Natural killer cell (primary cell): Measurements from ENCODE around the gene DOLPP1. TPM values are rescaled to one million over a fixed set of nuclear protein-coding genes. Genes with fewer than 3 reads are reported as not detected.

ENCODE experiments used
- ATAC-seq, 3 donors: fragments of 150-1000 bp in 2 of 3; fragments of 200-7000 bp in 1 of 3; cut with Tn5 transposase; 1 replicate in 1 of 3; 2 replicates in 2 of 3; pipeline ENCODE4 v1.10.0; 2021; ENCODE audit warnings: mild to moderate bottlenecking in 2 of 3, moderate library complexity in 2 of 3
- DNase-seq, 2 donors: peaks; one replicate each; pipeline versions ENCODE4 v3.0.0 to v3.0.0-alpha.2; 2013 to 2021; ENCODE audit warnings: mixed read lengths in 1 of 2
- H3K27ac ChIP-seq: one replicate; pipeline ENCODE4 v1.5.1; 2013; ENCODE audit warnings: mild to moderate bottlenecking, low read length
- H3K27me3 ChIP-seq: one replicate; pipeline ENCODE4 v1.6.1; 2013; ENCODE audit warnings: low read length; ENCODE audit not compliant: control insufficient read depth, insufficient read depth
- H3K36me3 ChIP-seq: one replicate; pipeline ENCODE4 v1.6.1; 2013; ENCODE audit warnings: low read length; ENCODE audit not compliant: control insufficient read depth, insufficient read depth
- H3K4me1 ChIP-seq: one replicate; pipeline ENCODE4 v1.6.1; 2013; ENCODE audit warnings: low read length; ENCODE audit not compliant: control insufficient read depth, insufficient read depth
- H3K4me3 ChIP-seq: one replicate; pipeline ENCODE4 v1.5.1; 2013; ENCODE audit warnings: low read length
- H3K9me3 ChIP-seq: one replicate; pipeline ENCODE4 v1.6.1; 2013; ENCODE audit warnings: low read length; ENCODE audit not compliant: control insufficient read depth, insufficient read depth
- H3K27ac Mint-ChIP-seq, 2 donors: one replicate each; pipeline ENCODE4 v1.8.0; 2022; ENCODE audit warnings: mild to moderate bottlenecking in 2 of 2, mixed read lengths in 2 of 2, moderate library complexity in 1 of 2
- H3K27me3 Mint-ChIP-seq, 2 donors: one replicate each; pipeline ENCODE4 v1.8.0; 2022; ENCODE audit warnings: low read depth in 2 of 2, mixed read lengths in 2 of 2
- H3K36me3 Mint-ChIP-seq: one replicate; pipeline ENCODE4 v1.8.0; 2022; ENCODE audit warnings: mixed read lengths
- H3K4me1 Mint-ChIP-seq, 2 donors: one replicate each; pipeline ENCODE4 v1.8.0; 2022; ENCODE audit warnings: mixed read lengths in 2 of 2
- H3K4me3 Mint-ChIP-seq: one replicate; pipeline ENCODE4 v1.8.0; 2022; ENCODE audit warnings: mild to moderate bottlenecking, moderate library complexity, mixed read lengths
- H3K9me3 Mint-ChIP-seq, 2 donors: one replicate each; pipeline ENCODE4 v1.8.0; 2022; ENCODE audit warnings: mixed read lengths in 2 of 2
- WGBS: methylation state at CpG from one replicate; pipeline ENCODE4 v1.1.7; 2013; ENCODE audit warnings: missing lambda C conversion rate; ENCODE audit not compliant: insufficient coverage; 5-methylcytosine and 5-hydroxymethylcytosine counted together
- intact Hi-C: fragments of 100-400 bp; cut with micrococcal nuclease; formaldehyde crosslinking; loops from one replicate; pipeline ENCODE4 v1.14.2; 2022
- total RNA-seq, 4 donors: library from RNA; stranded (reverse); fragments of 120-200 nt in 1 of 4; gene quantifications; one replicate each; pipeline versions ENCODE4 v1.2.3 to v1.2.4, GENCODE V29; 2013 to 2022
- TF ChIP-seq, protein P1 (sequence below): fragments of 200-600 bp; IDR thresholded peaks from one replicate; pipeline ENCODE4 v1.8.0; 2022; ENCODE audit warnings: antibody characterized with exemption

The DOLPP1 gene
- total RNA-seq, 3 donors from 2014 or later (not counting 1 experiment from before 2014, with no cell fraction given): 7.5 to 11.6 (median 7.8) TPM

- H3K36me3 Mint-ChIP-seq: no peaks in the 10 kb centered on the region
- no peak overlapping the region for H3K4me3 ChIP-seq
- DNase-seq: no peak
- no peaks in the 10 kb centered on the region for H3K9me3 Mint-ChIP-seq
- 94% methylated on average over 16 of the region's 16 CpGs for WGBS
- TF ChIP-seq, protein P1, sequence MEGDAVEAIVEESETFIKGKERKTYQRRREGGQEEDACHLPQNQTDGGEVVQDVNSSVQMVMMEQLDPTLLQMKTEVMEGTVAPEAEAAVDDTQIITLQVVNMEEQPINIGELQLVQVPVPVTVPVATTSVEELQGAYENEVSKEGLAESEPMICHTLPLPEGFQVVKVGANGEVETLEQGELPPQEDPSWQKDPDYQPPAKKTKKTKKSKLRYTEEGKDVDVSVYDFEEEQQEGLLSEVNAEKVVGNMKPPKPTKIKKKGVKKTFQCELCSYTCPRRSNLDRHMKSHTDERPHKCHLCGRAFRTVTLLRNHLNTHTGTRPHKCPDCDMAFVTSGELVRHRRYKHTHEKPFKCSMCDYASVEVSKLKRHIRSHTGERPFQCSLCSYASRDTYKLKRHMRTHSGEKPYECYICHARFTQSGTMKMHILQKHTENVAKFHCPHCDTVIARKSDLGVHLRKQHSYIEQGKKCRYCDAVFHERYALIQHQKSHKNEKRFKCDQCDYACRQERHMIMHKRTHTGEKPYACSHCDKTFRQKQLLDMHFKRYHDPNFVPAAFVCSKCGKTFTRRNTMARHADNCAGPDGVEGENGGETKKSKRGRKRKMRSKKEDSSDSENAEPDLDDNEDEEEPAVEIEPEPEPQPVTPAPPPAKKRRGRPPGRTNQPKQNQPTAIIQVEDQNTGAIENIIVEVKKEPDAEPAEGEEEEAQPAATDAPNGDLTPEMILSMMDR: no peak
- intact Hi-C loops: no loop called here
- H3K4me3 Mint-ChIP-seq: no peak overlapping the region
- no peaks in the 10 kb centered on the region for H3K27me3 ChIP-seq
- no peak overlapping the region for H3K27ac ChIP-seq
- no peaks in the 10 kb centered on the region for H3K27me3 Mint-ChIP-seq
- H3K27ac Mint-ChIP-seq: no peak overlapping the region
- peaks cover 5 to 8% of the 10 kb centered on the region in 2 donors for H3K4me1 Mint-ChIP-seq
- no peaks in the 10 kb centered on the region for H3K36me3 ChIP-seq
- H3K4me1 ChIP-seq: peaks cover 18% of the 10 kb centered on the region
- no peaks in the 10 kb centered on the region for H3K9me3 ChIP-seq
- ATAC-seq: no peak
These were observed 4.8 kb upstream of the DOLPP1 start for GRCh38 chr9:129075996-129076639.

DNA sequence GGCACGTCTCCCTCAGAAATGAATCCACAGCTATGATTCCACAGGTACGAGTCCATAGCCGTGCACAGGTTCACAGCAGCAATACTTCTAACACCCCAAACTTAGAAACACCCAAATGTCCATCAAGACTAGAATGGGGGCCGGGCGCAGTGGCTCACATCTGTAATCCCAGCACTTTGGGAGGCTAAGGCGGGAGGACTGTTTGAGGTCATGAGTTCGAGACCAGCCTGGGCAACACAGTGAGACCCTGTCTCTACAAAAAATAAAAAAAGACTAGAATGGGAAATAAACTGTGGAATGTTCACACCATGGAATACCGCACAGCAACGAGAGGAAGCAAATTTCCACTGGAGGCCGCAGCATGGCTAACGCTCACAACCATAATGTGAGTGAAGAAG lies 4.3 kb upstream of the DOLPP1 start:
- no peak for ATAC-seq

DNA sequence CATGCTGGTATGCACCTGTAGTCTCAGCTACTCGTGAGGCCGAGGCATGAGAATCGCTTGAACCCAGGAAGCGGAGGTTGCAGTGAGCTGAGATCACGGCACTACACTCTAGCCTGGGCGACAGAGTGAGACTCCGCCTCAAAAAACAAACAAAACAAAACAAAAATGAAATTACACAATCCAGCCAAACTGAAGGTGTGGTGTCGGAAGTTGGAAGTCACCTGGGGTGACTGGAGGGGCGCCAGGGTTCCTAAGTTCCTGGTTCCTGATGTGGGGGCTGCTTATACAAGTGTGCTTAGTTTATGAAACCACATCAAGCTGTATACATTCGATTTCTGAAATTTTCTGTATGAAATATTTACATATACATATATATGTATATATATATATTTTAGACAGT lies 3.7 kb upstream of the DOLPP1 start:
- Mint-ChIP-seq H3K36me3 (no peaks in the 10 kb centered on the region), H3K9me3 (no peaks in the 10 kb centered on the region), H3K4me3 (no peak overlapping the region), H3K4me1 (peaks cover 5 to 16% of the 10 kb centered on the region in 2 donors), H3K27me3 (no peaks in the 10 kb centered on the region), H3K27ac (no peak overlapping the region)
- TF ChIP-seq, protein P1: no peak
- H3K4me1 ChIP-seq: peaks cover 17% of the 10 kb centered on the region
- H3K27me3 ChIP-seq: no peaks in the 10 kb centered on the region
- DNase-seq: no peak
- H3K27ac ChIP-seq: no peak overlapping the region
- 96% methylated on average over 8 of the region's 10 CpGs for WGBS
- ATAC-seq: no peak
- no peaks in the 10 kb centered on the region for H3K9me3 ChIP-seq
- H3K4me3 ChIP-seq: no peak overlapping the region
- no peaks in the 10 kb centered on the region for H3K36me3 ChIP-seq
- intact Hi-C loops: no loop called here

More for the DNA sequence above, 4.3 kb upstream of the DOLPP1 start:
- Histone ChIP-seq H3K4me3 (no peak overlapping the region), H3K27ac (no peak overlapping the region), H3K27me3 (no peaks in the 10 kb centered on the region), H3K9me3 (no peaks in the 10 kb centered on the region), H3K36me3 (no peaks in the 10 kb centered on the region), H3K4me1 (peaks cover 16% of the 10 kb centered on the region)
- Mint-ChIP-seq H3K4me3 (no peak overlapping the region), H3K27ac (no peak overlapping the region), H3K36me3 (no peaks in the 10 kb centered on the region), H3K4me1 (peaks cover 5 to 13% of the 10 kb centered on the region in 2 donors), H3K9me3 (no peaks in the 10 kb centered on the region), H3K27me3 (no peaks in the 10 kb centered on the region)
- TF ChIP-seq, protein P1: no peak
- DNase-seq: no peak
- 98% methylated on average over 11 of the region's 11 CpGs for WGBS
- intact Hi-C loops: no loop called here
